Karpas-422 (cell line): Measurements from ENCODE around the gene KRTCAP3. TPM values are rescaled to one million over a fixed set of nuclear protein-coding genes. Genes with fewer than 3 reads are reported as not detected.

Source experiments
- DNase-seq: peaks from one replicate; pipeline ENCODE4 v3.0.0-alpha.2; 2015
- H2AFZ ChIP-seq: fragments of 200-600 bp; sonication (generic); 2 replicates; pipeline ENCODE4 v1.6.1; 2014; ENCODE audit warnings: antibody characterized with exemption, low read length, mixed read lengths
- H3K27ac ChIP-seq: fragments of 200-600 bp; sonication (generic); 2 replicates; pipeline ENCODE4 v1.5.1; 2014; ENCODE audit warnings: mild to moderate bottlenecking, low read length, moderate library complexity
- H3K27me3 ChIP-seq: fragments of 200-600 bp; sonication (generic); 2 replicates; pipeline ENCODE4 v1.6.1; 2014; ENCODE audit warnings: low read length, mixed read lengths
- H3K36me3 ChIP-seq: fragments of 200-600 bp; sonication (generic); 2 replicates; pipeline ENCODE4 v1.6.1; 2014; ENCODE audit warnings: low read length, mixed read lengths; ENCODE audit not compliant: insufficient read depth
- H3K4me1 ChIP-seq: fragments of 200-600 bp; sonication (generic); 2 replicates; pipeline ENCODE4 v1.6.1; 2014; ENCODE audit warnings: mild to moderate bottlenecking, low read length, mixed read lengths
- H3K4me2 ChIP-seq: fragments of 200-600 bp; sonication (generic); 2 replicates; pipeline ENCODE4 v1.6.1; 2014; ENCODE audit warnings: low read length, low read depth, mild to moderate bottlenecking; ENCODE audit not compliant: poor library complexity, severe bottlenecking
- H3K4me3 ChIP-seq: fragments of 200-600 bp; sonication (generic); 2 replicates; pipeline ENCODE4 v1.5.1; 2014; ENCODE audit warnings: mild to moderate bottlenecking, antibody characterized with exemption, low read length, mixed read lengths
- H3K79me2 ChIP-seq: fragments of 200-600 bp; sonication (generic); 2 replicates; pipeline ENCODE4 v1.6.1; 2014; ENCODE audit warnings: mild to moderate bottlenecking, low read length, mixed read lengths
- H3K9ac ChIP-seq: fragments of 200-600 bp; sonication (generic); 2 replicates; pipeline ENCODE4 v1.6.0; 2014; ENCODE audit warnings: low read length
- H3K9me2 ChIP-seq: fragments of 200-600 bp; sonication (generic), shearing (Covaris generic); replicated peaks from 2 replicates; pipeline ENCODE4 v1.6.0; 2014; ENCODE audit warnings: mild to moderate bottlenecking, low read length, moderate library complexity; ENCODE audit not compliant: insufficient read depth
- H3K9me3 ChIP-seq: fragments of 300-700, 200-600 bp; sonication (generic); 2 replicates; pipeline ENCODE4 v1.6.1; 2014; ENCODE audit warnings: low read length, mixed read lengths
- H4K20me1 ChIP-seq: fragments of 200-600 bp; sonication (generic); 2 replicates; pipeline ENCODE4 v1.6.1; 2014; ENCODE audit warnings: mild to moderate bottlenecking, antibody characterized with exemption, low read length, low read depth; ENCODE audit not compliant: insufficient read depth
- total RNA-seq: library from RNA; depleted of rRNA; stranded (reverse); fragments of >200 nt; shearing (Covaris generic); gene quantifications from 2 replicates; pipeline ENCODE4 v1.2.3, GENCODE V29; 2014; ENCODE audit warnings: low replicate concordance; rRNA removed

Gene KRTCAP3
- 0.61 TPM in 1 of 2 replicates, not detected in the other for total RNA-seq

DNA sequence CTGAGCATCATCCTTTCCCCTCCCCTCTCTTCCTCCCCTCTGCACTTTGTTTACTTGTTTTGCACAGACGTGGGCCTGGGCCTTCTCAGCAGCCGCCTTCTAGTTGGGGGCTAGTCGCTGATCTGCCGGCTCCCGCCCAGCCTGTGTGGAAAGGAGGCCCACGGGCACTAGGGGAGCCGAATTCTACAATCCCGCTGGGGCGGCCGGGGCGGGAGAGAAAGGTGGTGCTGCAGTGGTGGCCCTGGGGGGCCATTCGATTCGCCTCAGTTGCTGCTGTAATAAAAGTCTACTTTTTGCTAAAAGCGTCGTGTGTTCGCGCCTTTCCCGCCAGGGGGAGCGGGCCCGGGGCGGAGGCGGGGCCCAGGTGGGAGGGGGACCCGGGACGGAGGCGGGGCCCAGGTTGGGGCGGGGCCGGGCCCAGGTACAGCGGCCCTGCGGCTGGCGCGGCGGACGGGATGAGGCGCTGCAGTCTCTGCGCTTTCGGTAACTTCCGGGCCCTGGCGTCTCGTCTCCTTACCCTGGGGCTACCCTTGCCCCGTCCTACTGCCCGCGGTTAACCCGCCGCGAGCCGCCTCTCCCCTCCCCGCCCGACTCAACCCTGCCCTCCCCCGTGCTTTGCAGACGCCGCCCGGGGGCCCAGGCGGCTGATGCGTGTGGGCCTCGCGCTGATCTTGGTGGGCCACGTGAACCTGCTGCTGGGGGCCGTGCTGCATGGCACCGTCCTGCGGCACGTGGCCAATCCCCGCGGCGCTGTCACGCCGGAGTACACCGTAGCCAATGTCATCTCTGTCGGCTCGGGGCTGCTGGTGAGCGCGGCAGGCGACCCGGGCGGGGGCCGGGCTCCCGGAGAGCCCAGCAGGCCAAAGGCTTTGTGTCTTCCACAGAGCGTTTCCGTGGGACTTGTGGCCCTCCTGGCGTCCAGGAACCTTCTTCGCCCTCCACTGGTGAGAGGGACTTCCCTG is at the start of gene KRTCAP3:
Gene KRTCAP3, plus strand, starts transcription at position 424 of the 962 bp plus-strand sequence. Its CDS starts 32 bp downstream, at position 456.
- H3K79me2 ChIP-seq = no peaks in the 10 kb centered on the region
- H3K36me3 ChIP-seq = peaks cover 9% of the 10 kb centered on the region; the same call in 1 of the 2 replicates
- H3K4me2 ChIP-seq = no peak within 1 kb of the TSS
- H4K20me1 ChIP-seq = no peaks in the 10 kb centered on the region
- H3K9me2 ChIP-seq = no peaks in the 10 kb centered on the region
- no peaks in the 10 kb centered on the region for H3K9me3 ChIP-seq
- H3K27ac ChIP-seq = no peak within 1 kb of the TSS
- H3K4me1 ChIP-seq = no peaks in the 10 kb centered on the region
- no peak within 1 kb of the TSS for H3K9ac ChIP-seq
- no peaks in the 10 kb centered on the region for H3K27me3 ChIP-seq
- H3K4me3 ChIP-seq = no peak within 1 kb of the TSS
- H2AFZ ChIP-seq = no peak within 1 kb of the TSS
- no peak for DNase-seq

DNA sequence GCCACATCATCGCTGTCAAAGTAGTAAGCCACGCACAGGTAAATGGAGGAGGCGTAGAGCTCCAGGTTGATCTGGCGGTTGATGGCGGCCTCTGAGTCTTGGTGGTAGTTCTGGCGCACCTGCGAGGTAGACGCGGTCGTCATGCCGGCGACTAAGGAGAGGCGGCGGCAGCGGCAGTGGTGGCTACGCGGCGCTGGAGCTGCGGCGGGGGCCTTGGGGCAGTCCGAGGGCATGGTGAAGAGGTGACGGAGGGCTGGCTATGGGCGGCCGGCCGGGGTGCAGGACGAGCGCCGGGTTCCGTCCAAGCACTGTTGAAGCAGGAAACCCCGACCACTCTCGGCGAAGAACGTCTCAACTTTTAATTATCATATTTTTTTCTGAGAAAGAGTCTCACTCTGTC is 49.0 kb upstream of the KRTCAP3 start:
- H3K9me2 ChIP-seq = no peaks in the 10 kb centered on the region
- H3K36me3 ChIP-seq = 0 out of 2 replicates have a peak, but pooled peaks cover 3% of the 10 kb centered on the region
- no peak overlapping the region for H3K27ac ChIP-seq
- DNase-seq = no peak
- peaks cover 97% of the 10 kb centered on the region for H3K79me2 ChIP-seq
- no peaks in the 10 kb centered on the region for H3K9me3 ChIP-seq
- no peak overlapping the region for H3K4me3 ChIP-seq
- H3K4me2 ChIP-seq = no peak overlapping the region
- H3K4me1 ChIP-seq = no peaks in the 10 kb centered on the region
- H3K9ac ChIP-seq = no peak overlapping the region
- no peak overlapping the region for H2AFZ ChIP-seq
- peaks cover 15% of the 10 kb centered on the region; the same call in 1 of the 2 replicates for H4K20me1 ChIP-seq
- H3K27me3 ChIP-seq = no peaks in the 10 kb centered on the region

- Histone ChIP-seq H3K27ac (no peak overlapping the region), H3K4me1 (no peaks in the 10 kb centered on the region), H3K27me3 (no peaks in the 10 kb centered on the region), H3K36me3 (peaks cover 30% of the 10 kb centered on the region), H3K4me2 (no peak overlapping the region), H4K20me1 (peaks cover 23% of the 10 kb centered on the region), H3K9ac (no peak overlapping the region), H3K9me3 (no peaks in the 10 kb centered on the region), H3K9me2 (no peaks in the 10 kb centered on the region), H2AFZ (no peak overlapping the region), H3K79me2 (peaks cover 99% of the 10 kb centered on the region), H3K4me3 (no peak overlapping the region)
- DNase-seq = no peak
Measured at GRCh38 chr2:27398962-27399361, 43.2 kb upstream of the KRTCAP3 start.

DNA sequence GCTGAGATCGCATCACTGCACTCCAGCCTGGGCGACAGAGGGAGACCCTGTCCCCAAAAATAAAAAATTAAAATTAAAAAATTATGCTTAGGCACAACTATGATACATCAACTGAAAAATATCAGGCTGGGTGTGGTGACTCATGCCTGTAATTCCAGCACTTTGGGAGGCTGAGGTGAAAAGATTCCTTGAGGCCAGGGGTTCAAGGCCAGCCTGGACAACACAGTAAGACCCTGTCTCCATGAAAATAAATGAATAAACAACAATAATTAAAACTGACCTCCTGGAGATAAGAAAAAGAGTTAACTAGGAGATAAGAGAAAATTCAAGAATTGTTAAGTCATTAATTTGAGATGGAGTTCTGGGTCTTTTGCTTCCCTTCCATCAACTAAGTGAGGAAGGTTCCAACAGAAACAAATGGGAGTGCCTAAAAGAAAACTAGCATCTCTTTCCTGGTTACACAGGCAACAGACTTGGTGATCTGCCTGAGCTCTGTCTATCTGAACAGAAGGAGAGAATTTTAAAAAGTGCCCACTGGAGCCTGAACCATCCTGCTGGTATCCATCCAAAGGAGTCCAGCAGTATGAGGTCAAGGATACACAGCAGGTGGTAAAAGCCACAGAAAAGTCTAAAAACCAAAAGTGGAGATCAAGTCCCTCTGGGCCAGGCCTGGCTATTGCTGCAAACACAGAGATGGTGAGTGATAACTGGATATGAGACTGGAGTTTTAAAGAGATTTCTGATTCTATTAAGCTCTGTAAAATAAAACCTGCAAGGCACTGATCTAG is 41.6 kb upstream of the KRTCAP3 start:
- DNase-seq = no peak
- no peak overlapping the region; the same call in 1 of the 2 replicates for H3K27ac ChIP-seq
- no peaks in the 10 kb centered on the region for H3K9me2 ChIP-seq
- no peak overlapping the region for H3K4me3 ChIP-seq
- no peak overlapping the region for H3K9ac ChIP-seq
- H3K4me2 ChIP-seq = no peak overlapping the region
- peaks cover 99% of the 10 kb centered on the region for H3K79me2 ChIP-seq
- H3K4me1 ChIP-seq = no peaks in the 10 kb centered on the region
- H4K20me1 ChIP-seq = peaks cover 31% of the 10 kb centered on the region
- no peaks in the 10 kb centered on the region for H3K27me3 ChIP-seq
- no peaks in the 10 kb centered on the region for H3K9me3 ChIP-seq
- H2AFZ ChIP-seq = no peak overlapping the region
- H3K36me3 ChIP-seq = peaks cover 37% of the 10 kb centered on the region

- Histone ChIP-seq H3K27ac (peak overlapping the region; percentile 81), H3K9me2 (no peaks in the 10 kb centered on the region), H3K9me3 (no peaks in the 10 kb centered on the region), H3K79me2 (peaks cover 64% of the 10 kb centered on the region), H3K36me3 (peaks cover 28% of the 10 kb centered on the region), H4K20me1 (peaks cover 39% of the 10 kb centered on the region), H3K9ac (peak overlapping the region; percentile 100), H3K4me3 (peak overlapping the region; percentile 100), H3K27me3 (no peaks in the 10 kb centered on the region), H3K4me1 (peaks cover 21% of the 10 kb centered on the region), H2AFZ (no peak overlapping the region), H3K4me2 (peak overlapping the region; percentile 93)
- peak; percentile 76 for DNase-seq
Measured at GRCh38 chr2:27407798-27408491, 34.2 kb upstream of the KRTCAP3 start.

DNA sequence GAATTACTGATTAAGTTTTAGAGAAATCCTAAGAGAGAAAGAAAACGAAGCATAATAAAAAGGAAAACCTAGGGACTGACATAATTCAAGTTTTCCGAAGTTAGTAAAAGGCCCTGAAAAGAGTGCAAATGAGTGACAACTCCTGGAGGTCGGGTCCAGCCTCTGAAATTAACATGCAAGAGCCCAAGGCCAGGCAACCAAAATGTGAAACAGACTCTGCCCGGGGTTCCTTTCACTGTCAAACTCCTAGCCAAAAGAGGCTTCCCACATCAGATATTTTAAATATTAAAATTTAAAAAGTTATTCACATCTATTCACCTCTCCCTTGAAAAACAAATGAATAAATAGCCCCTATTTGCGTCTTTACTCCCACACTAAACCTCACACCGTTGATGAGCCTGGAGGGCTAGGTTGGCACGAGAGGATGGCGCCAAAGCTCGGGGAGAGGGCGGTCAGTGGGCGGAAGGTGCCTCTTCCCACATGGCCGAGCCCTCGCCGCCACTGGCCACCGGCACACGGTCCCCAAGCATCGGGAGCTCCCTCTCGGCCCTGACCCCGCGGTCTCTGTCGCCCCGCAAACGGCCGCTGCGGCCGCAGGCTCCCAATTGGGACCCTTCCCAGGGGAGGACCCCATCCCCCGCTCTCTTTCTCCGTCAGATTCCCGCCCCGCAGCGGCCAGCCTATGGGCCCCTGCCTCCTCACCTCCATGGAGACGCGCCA is 33.4 kb upstream of the KRTCAP3 start:
- Histone ChIP-seq H3K4me3 (peak overlapping the region; percentile 100), H2AFZ (0 out of 2 replicates have a peak overlapping the region, but pooled peaks have one; percentile 50), H3K4me1 (peaks cover 21% of the 10 kb centered on the region), H3K9ac (peak overlapping the region; percentile 100), H3K27ac (peak overlapping the region; percentile 81), H3K79me2 (peaks cover 56% of the 10 kb centered on the region), H3K9me3 (no peaks in the 10 kb centered on the region), H4K20me1 (peaks cover 33% of the 10 kb centered on the region), H3K27me3 (no peaks in the 10 kb centered on the region), H3K36me3 (peaks cover 22% of the 10 kb centered on the region), H3K4me2 (peak overlapping the region; percentile 93), H3K9me2 (no peaks in the 10 kb centered on the region)
- peak; percentile 67 for DNase-seq

GRCh38 chr2:27409321-27410073 is 32.7 kb upstream of the KRTCAP3 start, which contains the start of gene PPM1G:
Gene PPM1G, minus strand, starts transcription at chr2:27409591. Its CDS starts 169 bp downstream, at chr2:27409422.
- peak within 1 kb of the TSS; percentile 100 for H3K4me3 ChIP-seq
- no peaks in the 10 kb centered on the region for H3K9me2 ChIP-seq
- H3K27ac ChIP-seq = peak within 1 kb of the TSS; percentile 81
- peak within 1 kb of the TSS; percentile 99 for H2AFZ ChIP-seq
- DNase-seq = peak; percentile 98
- H3K27me3 ChIP-seq = no peaks in the 10 kb centered on the region
- H3K4me1 ChIP-seq = peaks cover 21% of the 10 kb centered on the region
- H3K79me2 ChIP-seq = peaks cover 49% of the 10 kb centered on the region
- H3K4me2 ChIP-seq = peak within 1 kb of the TSS; percentile 93
- H3K36me3 ChIP-seq = peaks cover 17% of the 10 kb centered on the region
- peaks cover 28% of the 10 kb centered on the region for H4K20me1 ChIP-seq
- H3K9me3 ChIP-seq = no peaks in the 10 kb centered on the region
- H3K9ac ChIP-seq = peak within 1 kb of the TSS; percentile 100
